PC-3 (cell line): ENCODE data around the gene NPRL2.

Experiments
- EZH2phosphoT487 ChIP-seq: fragments of 300-600 bp; sonication (generic); IDR thresholded peaks from 2 replicates; pipeline ENCODE4 v1.6.1; 2018; ENCODE audit warnings: mild to moderate bottlenecking, antibody characterized with exemption, low read length, borderline replicate concordance
- TF ChIP-seq, protein P1 (sequence below): fragments of 300-600 bp; sonication (generic); conservative IDR thresholded peaks from 2 replicates; pipeline ENCODE4 v1.5.1; 2017; ENCODE audit warnings: antibody characterized with exemption, low read depth, mild to moderate bottlenecking, low read length

DNA sequence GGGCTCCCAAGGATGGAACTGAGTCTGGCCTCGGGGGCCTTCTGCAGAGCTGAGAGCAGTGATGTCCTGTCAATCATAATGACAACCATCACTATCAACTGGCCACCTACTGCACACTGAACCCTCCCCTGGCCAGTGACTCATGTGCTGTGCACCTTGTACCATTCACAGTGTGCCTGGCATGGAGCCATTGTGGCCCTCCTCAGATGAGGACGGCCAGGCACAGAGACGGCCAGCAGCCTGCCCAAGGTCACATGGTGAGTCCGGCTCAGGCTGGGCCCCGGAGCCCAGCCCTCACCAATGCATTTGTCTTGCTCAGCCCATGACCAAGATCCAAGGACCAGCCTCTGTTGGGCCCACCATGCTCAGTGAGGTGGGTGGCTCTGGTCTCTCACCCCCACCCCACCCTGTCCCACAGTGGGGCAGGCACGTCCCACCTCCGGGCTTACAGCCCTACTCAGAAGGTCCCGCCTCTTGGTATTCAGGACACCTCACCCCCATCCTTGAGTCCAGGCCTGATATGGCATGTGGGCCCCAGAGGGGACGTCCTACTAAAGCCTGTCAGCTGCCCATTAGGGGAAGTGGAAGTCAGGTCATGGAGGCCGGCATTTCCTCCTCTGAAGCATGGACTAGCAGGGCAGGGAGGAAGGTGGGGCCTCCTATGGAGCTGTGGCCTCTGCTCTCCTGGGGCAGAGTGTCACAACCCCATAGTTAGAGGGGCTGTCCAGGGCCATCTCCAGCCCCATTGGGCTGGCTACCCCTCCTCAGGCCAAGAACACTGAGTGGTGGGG is 44.7 kb upstream of the NPRL2 start:
- TF ChIP-seq EZH2phosphoT487 = no peak
- TF ChIP-seq, protein P1, sequence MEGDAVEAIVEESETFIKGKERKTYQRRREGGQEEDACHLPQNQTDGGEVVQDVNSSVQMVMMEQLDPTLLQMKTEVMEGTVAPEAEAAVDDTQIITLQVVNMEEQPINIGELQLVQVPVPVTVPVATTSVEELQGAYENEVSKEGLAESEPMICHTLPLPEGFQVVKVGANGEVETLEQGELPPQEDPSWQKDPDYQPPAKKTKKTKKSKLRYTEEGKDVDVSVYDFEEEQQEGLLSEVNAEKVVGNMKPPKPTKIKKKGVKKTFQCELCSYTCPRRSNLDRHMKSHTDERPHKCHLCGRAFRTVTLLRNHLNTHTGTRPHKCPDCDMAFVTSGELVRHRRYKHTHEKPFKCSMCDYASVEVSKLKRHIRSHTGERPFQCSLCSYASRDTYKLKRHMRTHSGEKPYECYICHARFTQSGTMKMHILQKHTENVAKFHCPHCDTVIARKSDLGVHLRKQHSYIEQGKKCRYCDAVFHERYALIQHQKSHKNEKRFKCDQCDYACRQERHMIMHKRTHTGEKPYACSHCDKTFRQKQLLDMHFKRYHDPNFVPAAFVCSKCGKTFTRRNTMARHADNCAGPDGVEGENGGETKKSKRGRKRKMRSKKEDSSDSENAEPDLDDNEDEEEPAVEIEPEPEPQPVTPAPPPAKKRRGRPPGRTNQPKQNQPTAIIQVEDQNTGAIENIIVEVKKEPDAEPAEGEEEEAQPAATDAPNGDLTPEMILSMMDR = no peak
